ENCODE data around the gene LCN9.
"Not testable (repeated sequence)": the region's sequence is repeated elsewhere in the genome, so short reads cannot be mapped to it uniquely, and the experiment has no call there.

Gene LCN9

GRCh38 chr9:135660407-135660806 is 2.7 kb upstream of the LCN9 start:
- TF ChIP-seq GATA1 (IDR thresholded peaks at IDR 0.05; ENCODE audit: low read depth, low read length) (no peak), POLR2A (IDR thresholded peaks at IDR 0.05; ENCODE audit: low read length) (no peak)
- no peak for DNase-seq

GRCh38 chr9:135661816-135662560 is 1.1 kb upstream of the LCN9 start:
- TF ChIP-seq POLR2A (IDR thresholded peaks at IDR 0.05; ENCODE audit: low read length) (no peak), GATA1 (IDR thresholded peaks at IDR 0.05; ENCODE audit: low read depth, low read length) (no peak)
- DNase-seq, result no peak

GRCh38 chr9:135663451-135663770 is 302 bp downstream of the LCN9 start:
- TF ChIP-seq POLR2A (IDR thresholded peaks at IDR 0.05; ENCODE audit: low read length), result no peak
- no peak for TF ChIP-seq GATA1 (IDR thresholded peaks at IDR 0.05; ENCODE audit: low read depth, low read length)
- no peak for DNase-seq

DNA sequence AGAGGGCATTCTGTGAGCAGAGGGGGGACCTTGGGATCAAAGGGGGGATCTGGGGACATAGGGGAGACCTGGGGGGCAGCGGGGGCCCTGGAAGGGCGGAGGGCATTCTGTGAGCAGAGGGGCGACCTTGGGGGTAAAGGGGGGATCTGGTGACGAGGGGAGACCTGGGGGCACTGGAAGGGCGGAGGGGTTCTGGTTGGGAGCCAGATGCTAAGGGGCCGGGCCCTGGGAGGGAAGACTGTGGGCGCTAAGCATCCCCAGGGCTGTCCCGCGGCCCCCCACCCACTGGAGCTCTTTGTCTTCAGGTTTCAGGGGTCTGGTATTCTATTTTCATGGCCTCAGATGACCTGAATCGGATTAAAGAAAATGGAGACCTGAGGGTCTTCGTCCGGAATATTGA is 748 bp downstream of the LCN9 start:
- no peak for TF ChIP-seq GATA1 (IDR thresholded peaks at IDR 0.05; ENCODE audit: low read depth, low read length)
- DNase-seq, result no peak

- no peak for TF ChIP-seq GATA1 (IDR thresholded peaks at IDR 0.05; ENCODE audit: low read depth, low read length)
- no peak for TF ChIP-seq POLR2A (IDR thresholded peaks at IDR 0.05; ENCODE audit: low read length)
- DNase-seq, result no peak
Measured at GRCh38 chr9:135664266-135664665, 1.2 kb downstream of the LCN9 start.

GRCh38 chr9:135664801-135665794 is 2.0 kb downstream of the LCN9 start:
- TF ChIP-seq POLR2A (IDR thresholded peaks at IDR 0.05; ENCODE audit: low read length) (no peak), GATA1 (IDR thresholded peaks at IDR 0.05; ENCODE audit: low read depth, low read length) (no peak)
- no peak for DNase-seq

DNA sequence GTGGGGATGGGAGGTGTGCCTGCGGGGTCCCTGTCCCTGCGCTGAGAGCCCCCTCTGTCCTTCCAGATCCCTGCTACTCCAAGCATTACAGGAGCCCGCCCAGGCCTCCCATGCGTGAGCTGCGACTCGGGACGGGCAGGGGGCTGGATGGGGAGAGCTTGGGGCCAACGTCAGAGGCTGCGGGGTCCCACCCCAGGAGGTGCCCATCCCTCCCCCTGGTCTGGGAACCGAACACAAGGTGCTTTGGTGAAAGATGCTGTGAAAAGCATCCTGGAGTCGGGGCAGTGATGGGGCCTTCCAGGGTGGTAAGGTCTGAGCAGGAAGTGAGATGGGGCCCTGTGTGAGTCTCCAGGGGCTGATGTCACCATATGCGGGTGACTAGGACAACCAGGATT is 2.7 kb downstream of the LCN9 start:
- no peak for TF ChIP-seq POLR2A (IDR thresholded peaks at IDR 0.05; ENCODE audit: low read length)
- TF ChIP-seq GATA1 (IDR thresholded peaks at IDR 0.05; ENCODE audit: low read depth, low read length), result no peak

DNA sequence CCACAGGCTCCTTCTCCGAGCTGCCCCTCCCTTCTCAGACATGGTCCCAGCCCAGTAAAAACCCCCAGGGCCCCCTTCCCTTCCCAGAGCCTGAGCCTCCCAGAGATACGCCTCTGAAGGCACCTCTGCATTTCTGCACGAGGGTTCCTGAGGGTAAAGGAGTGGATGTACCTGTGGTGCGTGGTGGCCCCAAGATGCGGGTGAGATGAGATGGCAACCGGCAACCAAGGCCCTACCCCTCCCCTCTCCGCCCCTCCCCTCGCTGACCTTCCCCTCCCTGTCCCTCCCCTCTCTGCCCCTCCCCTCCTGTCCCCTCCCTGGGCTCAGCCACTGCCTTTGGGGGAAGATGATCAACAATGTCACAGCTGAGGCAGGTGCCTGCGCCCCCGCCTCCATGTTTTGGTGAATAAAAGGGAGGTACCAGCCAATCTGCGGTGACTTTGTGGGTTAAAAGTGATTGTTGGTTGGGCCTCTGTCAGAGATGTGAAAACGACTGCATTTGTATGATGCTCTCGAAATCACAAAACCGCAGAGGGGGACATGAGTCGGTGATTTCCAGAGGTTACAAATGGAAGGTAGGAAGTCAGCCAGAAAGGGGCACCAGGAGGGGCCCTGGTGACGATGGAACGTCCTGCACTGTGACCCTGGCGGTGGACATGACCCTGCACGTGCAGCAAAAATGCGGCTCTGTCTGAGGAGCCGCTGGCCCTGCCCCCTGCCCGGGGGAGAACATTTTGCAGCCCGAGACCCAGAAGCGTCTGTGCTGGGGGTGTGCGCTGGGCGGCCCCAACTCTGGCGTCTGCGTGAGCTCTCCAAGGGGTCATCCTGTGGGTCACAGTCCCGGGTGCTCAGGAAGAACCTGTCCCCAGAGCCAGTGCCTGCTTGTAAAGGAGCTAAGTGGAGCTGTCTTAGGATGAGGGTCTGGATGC is 3.7 kb downstream of the LCN9 start:
- TF ChIP-seq POLR2A (IDR thresholded peaks at IDR 0.05; ENCODE audit: low read length) (no peak), GATA1 (IDR thresholded peaks at IDR 0.05; ENCODE audit: low read depth, low read length) (no peak)
- DNase-seq, result no peak

More for the DNA sequence above, 2.7 kb downstream of the LCN9 start:
- DNase-seq, result no peak

DNA sequence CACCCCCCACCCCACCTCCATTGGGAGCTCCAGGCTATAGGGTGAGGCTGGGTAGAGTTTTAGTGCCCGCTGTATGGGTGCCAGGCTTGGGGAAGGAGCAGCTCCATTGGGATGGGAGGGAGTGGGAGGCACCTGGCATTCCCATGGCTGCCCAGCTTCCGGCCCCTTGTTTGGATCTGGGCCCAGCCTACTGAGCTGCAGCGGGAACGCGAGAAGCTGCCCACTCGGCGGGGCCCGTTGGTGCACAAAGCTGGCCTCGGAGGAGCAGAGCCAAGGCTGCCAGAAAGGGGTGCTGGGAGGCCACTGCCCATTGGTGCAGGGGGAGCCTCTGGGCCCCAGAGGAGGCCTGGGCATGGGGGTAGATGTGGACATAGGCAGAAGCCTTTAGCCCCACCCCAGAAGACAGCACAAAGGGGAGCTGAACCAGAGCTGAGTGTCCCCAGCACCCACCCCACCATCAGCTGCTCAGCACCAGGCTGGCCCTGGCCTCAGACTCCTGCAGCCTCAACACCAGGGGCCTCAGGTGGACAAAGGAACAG is 4.4 kb downstream of the LCN9 start:
- TF ChIP-seq POLR2A (IDR thresholded peaks at IDR 0.05; ENCODE audit: low read length) (no peak), GATA1 (IDR thresholded peaks at IDR 0.05; ENCODE audit: low read depth, low read length) (no peak)

GRCh38 chr9:135669018-135669417 is 5.9 kb downstream of the LCN9 start:
- DNase-seq, result not testable (repeated sequence)

More for the DNA sequence above, 4.4 kb downstream of the LCN9 start:
- DNase-seq, result no peak

GRCh38 chr9:135669616-135670285 is 6.6 kb downstream of the LCN9 start:
- no peak for TF ChIP-seq POLR2A (IDR thresholded peaks at IDR 0.05; ENCODE audit: low read length)
- no peak for TF ChIP-seq GATA1 (IDR thresholded peaks at IDR 0.05; ENCODE audit: low read depth, low read length)
- DNase-seq, result no peak

DNA sequence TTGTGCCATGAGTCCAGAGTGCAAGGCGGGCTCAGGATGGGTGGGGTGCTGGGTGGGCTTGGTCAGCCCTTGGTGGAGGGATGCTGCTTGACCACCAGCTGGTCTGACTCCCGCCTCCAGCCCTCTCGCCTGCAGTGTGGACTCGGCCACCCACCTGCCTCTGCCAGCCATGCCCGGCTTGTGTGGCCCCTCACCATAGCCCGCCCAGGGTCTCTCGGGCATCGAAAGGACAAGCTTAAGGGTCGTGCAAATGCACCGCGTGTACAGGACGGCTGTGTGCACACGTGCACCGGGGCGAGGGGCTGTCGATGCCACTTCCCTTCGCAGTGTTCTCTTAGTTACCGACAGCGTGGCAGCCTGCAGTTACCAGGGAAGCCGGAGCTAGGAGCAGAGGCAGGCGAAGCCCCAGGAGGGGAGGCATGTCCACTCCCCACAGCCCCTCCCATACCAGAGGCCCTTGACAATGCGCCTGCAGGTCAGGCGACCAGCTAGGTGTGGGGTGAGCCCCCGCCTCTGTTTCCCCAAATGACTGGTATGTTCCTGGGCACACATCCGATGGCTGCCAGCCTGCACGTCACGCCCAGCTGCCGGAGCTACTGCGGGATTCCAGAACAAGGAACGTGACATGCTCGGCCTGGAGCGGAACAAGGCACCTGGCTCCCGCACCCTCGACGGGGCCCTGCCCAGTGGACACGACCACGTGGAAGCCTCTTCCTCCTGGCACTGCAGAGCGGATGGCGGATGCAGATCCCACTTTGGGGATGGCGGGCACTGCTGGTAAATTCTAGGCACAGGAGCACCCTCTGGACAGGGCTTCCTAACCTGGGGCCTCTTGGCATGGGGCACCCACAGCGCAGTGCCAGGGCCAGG is 7.8 kb downstream of the LCN9 start:
- DNase-seq, result no peak
- TF ChIP-seq GATA1 (IDR thresholded peaks at IDR 0.05; ENCODE audit: low read depth, low read length), result no peak
- no peak for TF ChIP-seq POLR2A (IDR thresholded peaks at IDR 0.05; ENCODE audit: low read length)
